ENCODE data around the gene OGFOD2. TPM values are rescaled to one million over a fixed set of nuclear protein-coding genes. Genes with fewer than 3 reads are reported as not detected.

Gene OGFOD2
- total RNA-seq, 2 donors from 2014 or later, result 22.2 to 22.4 TPM

DNA sequence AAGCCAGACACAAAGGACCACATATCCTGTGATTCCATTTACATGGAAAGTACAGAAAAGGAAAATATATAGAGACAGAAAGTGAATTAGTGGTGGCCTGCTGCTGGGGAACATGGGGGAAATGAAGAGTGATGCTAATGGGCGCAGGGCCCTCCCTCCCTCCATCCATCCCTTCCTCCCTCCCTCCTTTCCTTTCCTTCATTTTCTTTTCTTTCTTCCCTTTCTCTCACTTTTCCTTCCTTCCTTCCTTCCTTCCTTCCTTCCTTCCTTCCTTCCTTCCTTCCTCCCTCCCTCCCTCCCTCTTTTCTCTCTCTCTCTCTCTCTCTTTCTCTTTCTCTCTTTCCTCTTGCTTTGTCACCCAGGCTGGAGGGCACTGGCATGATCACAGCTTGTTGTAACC is 42.7 kb downstream of the OGFOD2 start:
- DNase-seq (no peak), ATAC-seq (no peak)
- intact Hi-C loops (cut with DNase I, micrococcal nuclease), result no loop called here

DNA sequence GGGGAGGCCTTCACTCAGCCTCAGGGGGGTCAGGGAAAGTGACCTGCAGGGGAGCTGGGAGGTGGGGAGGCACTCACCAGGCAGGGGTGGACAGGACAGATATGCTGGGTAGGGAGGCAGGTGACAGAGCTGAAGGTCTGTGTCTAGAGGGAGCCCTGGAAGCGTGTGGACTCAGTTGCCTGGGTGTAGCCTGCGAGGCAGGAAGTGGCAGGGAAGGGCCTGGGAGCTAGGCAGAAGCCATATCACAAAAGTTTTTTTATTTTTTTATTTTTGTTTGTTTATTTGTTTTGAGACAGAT is 44.7 kb downstream of the OGFOD2 start:
- intact Hi-C loops (cut with DNase I, micrococcal nuclease), result no loop called here
- DNase-seq, result no peak

DNA sequence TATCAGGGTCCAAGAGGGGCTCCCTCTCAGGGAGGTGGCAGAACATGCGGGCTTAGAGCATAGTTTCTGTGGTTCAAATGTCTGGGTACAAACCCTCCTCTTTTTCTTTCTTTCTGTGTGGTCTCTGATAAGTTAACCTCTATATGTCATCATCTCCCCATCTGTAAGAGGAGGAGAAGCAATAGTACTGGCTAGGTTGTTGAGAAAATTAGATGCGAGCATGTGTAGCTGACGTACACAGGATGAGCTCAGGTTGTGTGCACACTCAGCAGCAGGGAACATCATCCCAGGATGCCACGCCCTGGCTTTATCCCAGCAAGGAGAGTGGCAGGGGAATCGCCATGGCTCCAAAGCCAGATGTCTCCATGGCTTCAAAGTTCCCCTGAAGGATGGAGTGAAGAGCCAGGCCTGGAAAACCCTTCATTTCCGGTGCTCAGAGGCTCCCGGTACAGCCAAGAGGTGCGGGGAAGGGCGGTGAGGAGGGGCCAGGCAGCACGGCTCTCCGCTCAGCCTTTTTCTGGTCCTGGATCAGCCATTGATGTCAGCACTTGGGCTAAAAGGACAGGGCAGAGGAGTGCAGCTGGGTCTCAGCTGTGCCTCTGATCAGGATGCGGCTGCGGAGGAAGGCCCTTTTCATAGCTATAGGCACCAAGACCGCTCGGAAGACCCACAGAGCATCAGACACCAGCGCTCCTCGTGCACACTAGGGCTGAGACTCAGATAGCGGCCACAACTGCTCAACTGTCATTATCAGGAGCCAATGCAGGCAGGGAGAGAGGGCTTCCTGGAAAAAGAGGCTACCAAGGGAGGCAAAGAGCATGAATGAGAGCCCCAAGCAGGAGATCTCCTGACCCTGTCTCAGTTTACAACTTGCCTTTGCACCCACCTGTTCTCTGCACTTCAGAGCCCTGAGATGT is 46.9 kb downstream of the OGFOD2 start:
- intact Hi-C loops (cut with DNase I, micrococcal nuclease), result no loop called here
- no peak for DNase-seq
- no peak for ATAC-seq

More for the DNA sequence above, 44.7 kb downstream of the OGFOD2 start:
- ATAC-seq, result peak; percentile 52

DNA sequence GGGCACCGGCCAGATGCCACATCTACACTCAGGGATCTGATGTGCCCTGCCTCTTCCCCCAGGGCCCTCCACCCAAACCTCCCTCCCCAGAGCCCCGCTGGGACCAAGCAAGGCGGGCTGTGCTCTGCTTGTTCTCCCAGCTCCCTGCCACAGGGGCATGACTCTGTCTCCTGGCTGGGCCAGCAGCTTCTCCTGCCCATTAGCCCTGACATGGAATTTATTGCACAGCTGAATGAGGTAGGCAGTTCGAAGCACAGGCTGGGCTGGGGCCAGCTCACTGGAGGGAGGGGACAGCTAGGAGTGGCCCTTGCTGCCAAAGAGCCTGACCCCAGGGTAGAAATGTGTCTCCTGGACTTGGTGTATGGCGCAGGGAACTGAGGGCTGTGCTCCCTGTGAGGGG is 47.8 kb downstream of the OGFOD2 start:
- intact Hi-C loops (cut with DNase I, micrococcal nuclease), result no loop called here
- DNase-seq, result no peak
- peak; percentile 18 for ATAC-seq

DNA sequence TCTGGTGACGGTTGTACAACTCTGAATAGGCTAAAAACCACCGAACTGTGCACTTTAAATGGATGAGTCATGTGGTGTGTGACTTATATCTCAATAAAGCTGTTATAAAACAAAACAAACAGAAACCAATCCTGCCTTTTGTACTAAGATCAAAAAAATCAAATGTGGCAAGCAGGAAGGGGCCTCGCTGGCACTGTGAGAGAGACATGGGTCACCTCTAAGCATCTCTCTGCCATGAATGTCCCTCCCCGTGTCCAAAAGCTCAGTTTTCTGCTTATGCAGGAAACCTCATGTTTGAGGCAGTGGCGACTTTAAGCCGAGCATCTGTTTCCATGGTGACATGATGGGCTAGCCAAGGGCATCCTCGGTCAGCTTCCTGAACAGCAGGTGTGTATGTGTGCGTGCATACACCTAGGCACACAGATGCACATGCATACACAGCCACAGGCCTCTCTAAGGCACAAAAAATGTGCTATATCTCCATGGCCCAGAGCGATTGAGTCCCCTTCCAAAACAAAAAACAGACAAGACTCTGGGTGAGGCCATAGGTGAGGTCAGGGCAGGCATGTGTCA is 49.9 kb downstream of the OGFOD2 start:
- no peak for DNase-seq
- peak; percentile 80 for ATAC-seq
- intact Hi-C loops (cut with DNase I, micrococcal nuclease), result no loop called here

DNA sequence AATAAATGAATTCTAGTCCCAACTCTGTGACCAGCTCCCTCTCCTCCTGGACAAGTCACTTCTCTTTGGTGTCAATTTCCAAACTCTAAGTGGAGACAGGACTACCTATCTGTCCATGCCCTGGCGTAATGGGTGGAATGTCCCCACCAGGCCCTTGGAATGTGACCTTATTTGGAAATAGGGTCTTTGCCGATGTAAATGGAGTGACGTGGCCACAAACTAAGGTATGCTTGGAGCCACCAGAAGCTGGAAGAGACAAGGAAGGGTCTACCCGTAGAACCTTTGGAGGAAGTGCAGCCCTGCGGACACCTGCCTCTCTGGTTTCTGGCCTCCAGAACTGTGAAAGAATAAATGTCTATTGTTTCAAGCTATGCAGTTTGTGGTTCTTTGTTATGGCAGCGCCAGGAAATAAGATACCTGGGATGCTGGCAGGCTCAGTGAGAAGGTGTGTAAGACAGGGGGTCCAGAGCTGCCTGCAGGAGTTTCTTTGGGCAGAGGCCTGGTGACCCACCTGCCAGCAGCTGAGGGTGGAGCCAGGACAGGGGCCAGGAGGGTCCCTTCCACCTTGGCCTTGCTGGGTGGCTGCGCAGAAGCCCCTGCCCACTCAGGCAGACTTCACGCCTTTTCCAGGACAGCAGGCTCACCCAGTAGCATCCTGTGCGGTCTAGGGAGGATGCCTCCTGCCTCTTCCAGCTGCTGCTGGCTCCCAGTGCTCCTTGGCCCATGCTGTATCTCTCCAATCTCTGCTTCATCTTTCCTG is 51.2 kb downstream of the OGFOD2 start:
- ATAC-seq, result no peak
- no peak for DNase-seq
- intact Hi-C loops (cut with DNase I, micrococcal nuclease), result no loop called here

DNA sequence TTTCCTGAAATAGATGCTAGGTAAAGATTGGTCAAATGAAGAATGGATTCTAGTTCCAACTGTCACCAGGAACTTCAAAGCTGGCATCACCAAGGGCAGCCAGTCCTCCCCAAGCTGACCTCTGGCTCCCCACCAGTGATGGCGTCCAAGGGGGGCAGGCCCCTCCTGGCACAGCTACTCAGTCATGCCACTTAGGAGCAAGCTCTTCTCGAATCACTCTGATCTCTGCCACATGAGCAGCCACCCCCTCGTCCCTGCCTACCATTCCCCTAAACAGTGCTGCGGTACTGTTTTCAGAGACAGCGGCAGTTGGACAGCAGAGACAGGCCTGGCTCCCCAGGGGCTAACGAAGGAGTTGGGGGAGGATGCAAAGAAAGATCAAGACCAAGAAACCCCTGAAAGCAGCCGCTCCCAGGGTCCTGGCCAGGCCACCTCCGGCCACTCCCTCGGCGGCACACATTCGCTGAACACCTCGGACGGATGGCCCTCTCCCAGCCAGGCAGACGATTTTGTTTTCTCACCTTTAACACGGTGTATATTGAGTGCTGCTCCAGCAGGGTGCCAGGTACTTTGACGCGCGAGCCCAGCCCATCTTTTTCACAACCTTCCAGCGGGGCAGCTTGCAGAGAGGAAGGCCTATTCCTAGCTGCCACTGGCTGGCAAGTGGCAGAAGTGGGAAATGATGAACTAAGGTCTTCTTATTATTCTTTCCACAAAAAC is 52.8 kb downstream of the OGFOD2 start:
- DNase-seq, result no peak
- intact Hi-C loops (cut with DNase I, micrococcal nuclease), result no loop called here
- no peak for ATAC-seq

DNA sequence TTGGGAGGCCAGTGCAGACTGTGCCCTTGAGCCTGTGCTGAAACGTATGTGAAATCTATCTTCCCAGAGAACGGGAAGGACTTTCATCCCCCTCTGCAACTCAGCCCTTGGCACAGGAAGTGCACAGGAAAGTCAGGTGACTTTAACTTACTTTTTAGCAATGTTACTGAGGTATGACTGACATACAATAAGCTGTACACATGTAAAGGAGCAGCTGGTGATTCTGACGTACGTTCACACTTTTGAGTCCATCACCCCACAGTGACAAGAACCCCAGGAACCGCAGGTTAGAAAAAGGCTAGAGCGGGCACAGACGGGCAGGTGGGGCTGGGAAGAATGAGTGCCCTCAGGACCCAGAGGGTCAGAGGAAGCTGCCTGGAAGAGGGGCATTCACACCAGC is 53.4 kb downstream of the OGFOD2 start:
- intact Hi-C loops (cut with DNase I, micrococcal nuclease), result no loop called here
- ATAC-seq (no peak), DNase-seq (no peak)

DNA sequence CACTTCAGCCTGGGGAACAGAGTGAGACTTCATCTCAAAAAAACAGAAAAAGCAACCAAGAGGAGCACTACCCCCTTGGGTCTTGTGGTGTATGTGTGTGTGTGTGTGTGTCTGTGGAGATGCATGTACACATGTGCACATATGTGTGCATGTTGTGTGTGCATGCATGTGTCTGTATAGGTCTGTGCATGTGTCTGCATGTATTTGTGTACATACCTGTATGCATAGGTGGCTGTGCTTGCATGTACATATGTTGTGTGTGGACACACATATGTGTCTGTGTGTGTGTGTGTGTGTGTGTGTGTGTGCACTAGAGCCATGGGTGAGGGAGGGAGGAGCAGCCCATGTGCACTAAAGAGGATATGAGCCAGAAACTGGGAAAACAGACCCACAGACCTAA is 54.5 kb downstream of the OGFOD2 start:
- no peak for DNase-seq
- intact Hi-C loops (cut with DNase I, micrococcal nuclease), result no loop called here
- ATAC-seq, result no peak

Small RNAs within 50 kb of the gene (microRNA-seq; reads per million reads assigned to microRNA genes)
- gene MIR4304, result 0 reads per million in 2 donors

Other genes with a start within 250 kb of the OGFOD2 start
- under 1 TPM in 1 of 2 donors, not detected in 1; 0.06 TPM for gene HCAR1, start 244.4 kb upstream of the OGFOD2 start, total RNA-seq
- gene DENR, start 222.4 kb upstream of the OGFOD2 start, total RNA-seq, result 10 to 100 TPM; 31.9 to 36.9 TPM
- gene CCDC62, start 200.7 kb upstream of the OGFOD2 start, total RNA-seq, result under 1 TPM; 0.40 to 0.42 TPM
- 10 to 100 TPM; 62.3 to 66.4 TPM for gene HIP1R, start 139.8 kb upstream of the OGFOD2 start, total RNA-seq
- 10 to 100 TPM; 66.4 to 86.7 TPM for gene VPS37B, start 79.1 kb upstream of the OGFOD2 start, total RNA-seq
- 1 to 10 TPM; 4.6 to 4.9 TPM for gene ABCB9, start 8.8 kb upstream of the OGFOD2 start, total RNA-seq
- gene ARL6IP4, start 5.4 kb downstream of the OGFOD2 start, total RNA-seq, result 100 to 1,000 TPM; 136 to 158 TPM
- gene PITPNM2, start 175.8 kb downstream of the OGFOD2 start, total RNA-seq, result 10 to 100 TPM; 11.4 to 17.6 TPM